AG04449 (cell line): ENCODE measurements around the gene RAD51D.
"Not testable (repeated sequence)": the region's sequence is repeated elsewhere in the genome, so short reads cannot be mapped to it uniquely, and the experiment has no call there.

Source experiments
- CTCF ChIA-PET: fragments of 350-600 bp; formaldehyde crosslinking; extraction: SDS; loops from one replicate; lab custom pipeline; 2021; ENCODE audit warnings: antibody characterized with exemption; lab: Yijun Ruan, JAX
- POLR2A ChIA-PET: fragments of 400-600, 350-600 bp; formaldehyde crosslinking; extraction: SDS; loops from one replicate; lab custom pipeline; 2020; ENCODE audit warnings: antibody characterized with exemption, inconsistent platforms; lab: Yijun Ruan, JAX
- DNase-seq: peaks from one replicate; pipeline ENCODE4 v3.0.0-alpha.2; 2010; ENCODE audit warnings: low read depth, low spot score
- H3K4me3 ChIP-seq: 2 replicates; pipeline ENCODE4 v1.5.1; 2011; ENCODE audit warnings: low read depth, mild to moderate bottlenecking, control low read depth, low read length
- TF ChIP-seq, protein P1 (sequence below): IDR thresholded peaks from one replicate; pipeline ENCODE4 v1.5.1; 2011; ENCODE audit warnings: mild to moderate bottlenecking, moderate library complexity, low read length, control low read depth, inconsistent platforms; ENCODE audit not compliant: insufficient read depth; ENCODE audit errors: missing control alignments

Gene RAD51D

DNA sequence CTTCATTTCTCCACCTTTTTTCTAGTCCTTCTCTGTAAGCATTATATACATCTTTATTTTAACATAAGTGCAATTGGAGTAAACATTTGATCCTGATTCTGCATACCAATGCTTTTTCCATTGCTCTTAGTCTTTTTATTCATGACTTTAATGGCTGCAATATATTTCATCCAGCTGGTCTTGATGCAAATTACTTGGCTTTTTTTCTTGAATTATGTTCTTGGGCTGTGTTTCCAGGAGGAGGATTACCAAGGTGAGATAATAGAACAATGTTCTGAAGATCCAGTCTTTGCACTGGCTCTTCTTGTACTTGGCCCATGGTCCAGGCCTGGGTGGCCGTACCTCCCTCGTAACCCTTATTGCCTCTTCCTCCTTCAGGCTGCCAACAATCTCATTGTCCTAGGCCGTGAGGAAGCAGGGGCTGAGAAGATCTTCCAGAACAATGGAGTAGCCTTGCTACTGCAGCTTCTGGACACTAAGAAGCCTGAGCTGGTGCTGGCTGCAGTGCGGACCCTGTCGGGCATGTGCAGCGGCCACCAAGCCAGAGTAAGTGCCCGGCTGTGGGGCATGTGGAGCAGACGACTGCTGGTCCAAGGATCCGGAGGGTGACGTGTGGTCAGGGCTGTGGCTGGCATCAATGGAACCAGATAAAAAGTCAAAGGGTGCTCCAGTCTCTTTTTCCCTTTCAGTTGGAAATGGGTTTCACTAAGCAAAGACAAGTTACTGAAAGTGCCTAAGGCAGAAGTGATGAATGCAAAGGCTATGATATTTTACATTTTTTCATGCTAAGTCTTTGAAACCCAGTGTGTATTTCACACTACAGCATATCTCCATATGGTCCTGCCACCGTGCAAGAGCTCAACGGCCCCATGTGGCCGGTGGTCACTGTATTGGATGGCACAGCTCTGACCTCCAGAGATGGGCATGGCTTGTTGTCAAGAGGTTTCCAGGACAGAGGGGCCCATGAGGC, 34.8 kb upstream of the RAD51D start:
- no peak overlapping the region for H3K4me3 ChIP-seq
- DNase-seq = no peak
- ChIA-PET POLR2A (no interaction called here), CTCF (no interaction called here)
- TF ChIP-seq, protein P1, sequence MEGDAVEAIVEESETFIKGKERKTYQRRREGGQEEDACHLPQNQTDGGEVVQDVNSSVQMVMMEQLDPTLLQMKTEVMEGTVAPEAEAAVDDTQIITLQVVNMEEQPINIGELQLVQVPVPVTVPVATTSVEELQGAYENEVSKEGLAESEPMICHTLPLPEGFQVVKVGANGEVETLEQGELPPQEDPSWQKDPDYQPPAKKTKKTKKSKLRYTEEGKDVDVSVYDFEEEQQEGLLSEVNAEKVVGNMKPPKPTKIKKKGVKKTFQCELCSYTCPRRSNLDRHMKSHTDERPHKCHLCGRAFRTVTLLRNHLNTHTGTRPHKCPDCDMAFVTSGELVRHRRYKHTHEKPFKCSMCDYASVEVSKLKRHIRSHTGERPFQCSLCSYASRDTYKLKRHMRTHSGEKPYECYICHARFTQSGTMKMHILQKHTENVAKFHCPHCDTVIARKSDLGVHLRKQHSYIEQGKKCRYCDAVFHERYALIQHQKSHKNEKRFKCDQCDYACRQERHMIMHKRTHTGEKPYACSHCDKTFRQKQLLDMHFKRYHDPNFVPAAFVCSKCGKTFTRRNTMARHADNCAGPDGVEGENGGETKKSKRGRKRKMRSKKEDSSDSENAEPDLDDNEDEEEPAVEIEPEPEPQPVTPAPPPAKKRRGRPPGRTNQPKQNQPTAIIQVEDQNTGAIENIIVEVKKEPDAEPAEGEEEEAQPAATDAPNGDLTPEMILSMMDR = no peak

DNA sequence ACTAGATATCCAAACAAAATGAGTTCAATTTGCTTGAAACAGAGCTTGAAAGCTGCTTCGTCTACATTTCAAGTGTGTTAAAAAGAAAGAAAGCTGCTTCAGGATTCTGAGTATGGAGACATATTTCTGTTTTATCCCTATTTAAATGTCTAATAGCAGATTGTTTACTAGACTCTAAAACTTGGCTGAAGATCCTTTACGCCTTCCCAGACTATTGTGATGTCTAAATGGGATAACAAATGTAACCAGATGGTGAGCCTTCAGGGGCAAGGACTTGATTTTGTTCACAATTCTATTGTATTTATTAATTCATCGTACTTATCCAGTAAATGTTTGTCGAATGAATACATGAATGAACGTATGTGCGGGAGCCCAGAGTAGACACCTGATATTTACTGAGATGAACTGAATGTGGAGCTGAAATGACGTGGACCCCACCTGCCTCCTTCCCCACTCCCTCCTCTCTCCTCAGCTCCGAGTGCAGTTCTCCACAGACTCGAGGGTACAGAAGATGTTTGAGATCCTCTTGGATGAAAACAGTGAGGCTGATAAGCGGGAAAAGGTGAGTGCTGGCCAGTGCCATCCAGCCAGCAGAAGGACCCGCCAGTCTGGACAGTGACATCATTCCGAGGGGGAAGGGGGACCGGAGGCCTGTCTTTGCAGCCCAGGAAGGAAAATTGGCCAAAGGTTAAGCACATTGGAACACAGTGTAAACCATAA, 32.9 kb upstream of the RAD51D start:
- ChIA-PET CTCF (no interaction called here), POLR2A (no interaction called here)
- DNase-seq = no peak
- TF ChIP-seq, protein P1 = no peak
- H3K4me3 ChIP-seq = no peak overlapping the region

DNA sequence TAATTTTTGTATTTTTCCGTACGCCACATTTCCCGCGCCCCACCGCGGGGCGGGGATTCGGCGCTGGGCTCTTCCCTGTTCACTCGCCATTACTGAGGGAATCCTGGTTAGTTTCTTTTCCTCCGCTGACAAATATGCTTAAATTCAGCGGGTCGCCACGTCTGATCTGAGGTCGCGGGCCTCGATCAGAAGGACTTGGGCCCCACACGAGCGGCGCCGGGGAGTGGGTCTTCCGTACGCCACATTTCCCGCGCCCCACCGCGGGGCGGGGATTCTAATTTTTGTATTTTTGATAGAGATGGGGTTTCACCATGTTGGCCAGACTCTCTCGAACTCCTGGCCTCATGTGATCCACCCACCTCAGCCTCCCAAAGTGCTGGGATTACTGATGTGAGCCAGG, 31.4 kb upstream of the RAD51D start:
- H3K4me3 ChIP-seq, CTCF ChIA-PET, DNase-seq, POLR2A ChIA-PET: not testable (repeated sequence)

DNA sequence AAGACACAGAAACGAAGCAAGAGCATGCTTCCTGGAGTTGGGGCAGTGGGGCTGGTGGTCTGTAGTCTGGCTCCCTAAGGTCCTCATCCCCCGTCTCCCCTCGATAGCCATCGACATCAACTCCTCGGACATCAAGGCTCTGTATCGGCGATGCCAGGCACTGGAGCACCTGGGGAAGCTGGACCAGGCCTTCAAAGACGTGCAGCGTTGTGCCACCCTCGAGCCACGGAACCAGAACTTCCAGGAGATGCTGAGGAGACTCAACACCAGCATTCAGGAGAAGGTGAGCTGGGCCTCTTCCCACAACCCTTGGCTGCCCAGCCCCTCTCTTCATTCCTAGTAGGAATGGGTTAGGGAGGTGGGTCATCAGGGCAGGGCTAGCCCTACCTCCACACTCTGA, 30.3 kb upstream of the RAD51D start:
- no peak overlapping the region for H3K4me3 ChIP-seq
- CTCF ChIA-PET = interaction anchor here (1.1 kb wide), 1 partner anchor 597 kb away, joined by 3 read pairs; no protein-coding TSS in a partner anchor
- POLR2A ChIA-PET = no interaction called here
- no peak for DNase-seq
- TF ChIP-seq, protein P1 = no peak

DNA sequence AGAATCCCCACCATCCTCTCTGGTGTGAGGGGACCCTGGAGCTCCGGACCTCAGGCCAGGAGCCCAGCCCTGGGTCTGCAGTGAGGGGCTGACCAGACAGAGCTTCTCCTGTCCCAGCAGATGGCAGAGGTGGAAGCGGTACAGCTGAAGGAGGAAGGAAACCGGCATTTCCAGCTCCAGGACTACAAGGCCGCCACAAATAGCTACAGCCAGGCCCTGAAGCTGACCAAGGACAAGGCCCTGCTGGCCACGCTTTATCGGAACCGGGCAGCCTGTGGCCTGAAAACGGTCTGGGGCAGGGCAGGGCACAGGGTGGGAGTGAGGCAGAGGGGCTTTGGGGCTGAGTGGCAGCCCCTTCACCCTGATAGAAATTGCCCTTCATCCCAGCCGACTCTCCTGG, 28.5 kb upstream of the RAD51D start:
- ChIA-PET CTCF (interaction anchor here (1.1 kb wide), 1 partner anchor 390 kb away, joined by 3 read pairs; no protein-coding TSS in a partner anchor), POLR2A (no interaction called here)
- H3K4me3 ChIP-seq = no peak overlapping the region
- TF ChIP-seq, protein P1 = no peak
- DNase-seq = no peak

DNA sequence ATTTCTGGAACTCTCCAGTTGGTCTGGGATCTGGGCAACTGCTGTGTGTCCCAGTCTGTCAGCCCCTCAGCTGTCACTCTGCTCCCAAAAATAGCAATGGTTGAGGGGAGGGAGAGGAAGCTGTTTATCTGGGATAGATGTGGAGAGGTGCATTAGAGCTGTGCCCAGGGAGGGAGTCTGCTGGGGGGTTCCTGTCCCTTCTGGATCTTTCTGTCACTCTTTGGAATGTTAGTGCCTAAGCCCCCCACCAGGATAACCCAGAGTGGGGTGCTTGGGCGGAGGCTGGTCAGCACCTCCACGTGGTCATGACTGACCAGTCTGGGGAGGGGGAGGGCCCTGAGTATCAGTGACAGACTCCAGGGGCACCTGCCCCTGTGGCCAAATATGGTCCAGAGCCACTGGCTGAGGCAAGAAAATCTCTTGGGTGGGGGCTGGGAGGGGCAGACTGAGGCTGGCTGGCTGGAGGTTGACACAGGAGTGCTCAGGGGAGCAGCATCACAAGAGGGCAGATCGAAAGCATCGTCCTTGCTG, 27.8 kb upstream of the RAD51D start, which contains the start of gene UNC45B:
Gene UNC45B, plus strand, starts transcription at position 443 of the 531 bp plus-strand sequence. CDS start 447 bp downstream, outside the sequence.
- CTCF ChIA-PET = interaction anchor here (1.1 kb wide), 1 partner anchor 391 kb away, joined by 3 read pairs; no protein-coding TSS in a partner anchor
- POLR2A ChIA-PET = no interaction called here
- no peak within 1 kb of the TSS for H3K4me3 ChIP-seq
- DNase-seq = no peak
- TF ChIP-seq, protein P1 = no peak
